ENCODE data around the gene ZBED1.

Gene ZBED1

GRCh38 chrX:2489446-2490445, 11.0 kb downstream of the ZBED1 start:
- TF ChIP-seq CTCF (IDR thresholded peaks at IDR 0.05; ENCODE audit: borderline replicate concordance, control extremely low read depth, extremely low read depth, insufficient read depth, missing control alignments) = no peak
- in situ Hi-C loops (cut with MboI; ENCODE audit: low sequenced_read_pairs, unreplicated experiment) = no loop called here
- peak; percentile 36 for DNase-seq (ENCODE audit: low spot score)

GRCh38 chrX:2488621-2489285, 12.0 kb downstream of the ZBED1 start:
- peak; percentile 32 for DNase-seq (ENCODE audit: low spot score)
- in situ Hi-C loops (cut with MboI; ENCODE audit: low sequenced_read_pairs, unreplicated experiment) = no loop called here
- no peak for TF ChIP-seq CTCF (IDR thresholded peaks at IDR 0.05; ENCODE audit: borderline replicate concordance, control extremely low read depth, extremely low read depth, insufficient read depth, missing control alignments)

- no peak for DNase-seq (ENCODE audit: low spot score)
- no peak for TF ChIP-seq CTCF (IDR thresholded peaks at IDR 0.05; ENCODE audit: borderline replicate concordance, control extremely low read depth, extremely low read depth, insufficient read depth, missing control alignments)
- in situ Hi-C loops (cut with MboI; ENCODE audit: low sequenced_read_pairs, unreplicated experiment) = no loop called here
These were observed 13.4 kb downstream of the ZBED1 start for GRCh38 chrX:2487366-2487765.

- TF ChIP-seq CTCF (IDR thresholded peaks at IDR 0.05; ENCODE audit: borderline replicate concordance, control extremely low read depth, extremely low read depth, insufficient read depth, missing control alignments) = no peak
- in situ Hi-C loops (cut with MboI; ENCODE audit: low sequenced_read_pairs, unreplicated experiment) = no loop called here
These were observed 14.2 kb downstream of the ZBED1 start for GRCh38 chrX:2486476-2487133.

GRCh38 chrX:2485789-2486345, 14.9 kb downstream of the ZBED1 start:
- no peak for DNase-seq (ENCODE audit: low spot score)
- no peak for TF ChIP-seq CTCF (IDR thresholded peaks at IDR 0.05; ENCODE audit: borderline replicate concordance, control extremely low read depth, extremely low read depth, insufficient read depth, missing control alignments)
- in situ Hi-C loops (cut with MboI; ENCODE audit: low sequenced_read_pairs, unreplicated experiment) = no loop called here

More at GRCh38 chrX:2486476-2487133, 14.2 kb downstream of the ZBED1 start:
- no peak for DNase-seq (ENCODE audit: low spot score)

All from GM13976 (cell line).